HL-60/S4 treated with retinoic acid at 250 ng/mL for 4 days and 3 days (cell line): Measurements from ENCODE around the gene RAD51B.

Source experiments
- in situ Hi-C: fragments of 300-500 bp; cut with MboI; formaldehyde crosslinking; loops from 2 replicates; pipeline ENCODE4 v1.7.0; 2022; ENCODE audit warnings: low sequenced_read_pairs

Gene RAD51B

DNA sequence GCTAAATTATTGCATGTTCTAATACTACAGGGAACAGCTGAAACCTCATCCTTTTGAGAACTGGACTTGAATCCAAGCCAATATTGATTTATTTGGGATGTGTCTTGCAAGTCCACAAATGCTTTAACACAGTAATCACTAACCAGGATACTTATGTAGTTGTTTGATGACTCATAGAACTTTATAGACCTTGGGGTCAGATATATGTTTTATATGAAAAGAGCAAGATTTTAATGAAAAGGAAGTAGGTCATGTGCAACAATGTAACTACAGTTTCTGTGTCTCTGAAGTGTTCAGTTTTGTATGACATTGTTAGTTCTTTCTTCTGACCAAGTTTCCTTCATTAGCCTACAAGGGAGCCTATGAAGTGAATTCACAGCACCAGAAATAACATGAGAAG, 621.2 kb downstream of the RAD51B start:
- in situ Hi-C loops = no loop called here

DNA sequence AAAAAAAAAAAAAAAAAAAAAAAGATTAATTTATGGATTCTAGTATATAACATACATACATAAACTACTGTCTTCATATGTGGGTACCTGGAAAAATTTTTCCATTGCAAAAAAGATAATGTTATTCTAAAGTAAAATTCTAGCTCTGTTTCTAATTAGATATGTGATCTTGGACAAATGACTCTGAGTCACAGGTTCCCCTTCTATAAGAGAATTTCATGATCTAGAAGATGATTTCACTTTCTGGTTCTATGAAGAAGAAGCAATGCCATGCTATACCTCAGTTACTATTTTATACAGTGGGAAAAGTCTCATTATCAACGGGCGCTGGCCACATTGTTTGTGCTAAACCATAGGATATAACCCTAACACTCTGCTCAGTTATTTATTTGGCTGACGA, 622.0 kb downstream of the RAD51B start:
- in situ Hi-C loops = no loop called here

GRCh38 chr14:68442828-68443629, 623.5 kb downstream of the RAD51B start:
- in situ Hi-C loops = no loop called here

- in situ Hi-C loops = no loop called here
These were observed 625.0 kb downstream of the RAD51B start for GRCh38 chr14:68444449-68445168.

GRCh38 chr14:68446243-68447040, 626.9 kb downstream of the RAD51B start:
- in situ Hi-C loops = no loop called here

- in situ Hi-C loops = no loop called here
These were observed 628.1 kb downstream of the RAD51B start for GRCh38 chr14:68447581-68448251.

- in situ Hi-C loops = no loop called here
These were observed 628.8 kb downstream of the RAD51B start for GRCh38 chr14:68448252-68448902.

- in situ Hi-C loops = no loop called here
These were observed 630.1 kb downstream of the RAD51B start for GRCh38 chr14:68449561-68450181.

DNA sequence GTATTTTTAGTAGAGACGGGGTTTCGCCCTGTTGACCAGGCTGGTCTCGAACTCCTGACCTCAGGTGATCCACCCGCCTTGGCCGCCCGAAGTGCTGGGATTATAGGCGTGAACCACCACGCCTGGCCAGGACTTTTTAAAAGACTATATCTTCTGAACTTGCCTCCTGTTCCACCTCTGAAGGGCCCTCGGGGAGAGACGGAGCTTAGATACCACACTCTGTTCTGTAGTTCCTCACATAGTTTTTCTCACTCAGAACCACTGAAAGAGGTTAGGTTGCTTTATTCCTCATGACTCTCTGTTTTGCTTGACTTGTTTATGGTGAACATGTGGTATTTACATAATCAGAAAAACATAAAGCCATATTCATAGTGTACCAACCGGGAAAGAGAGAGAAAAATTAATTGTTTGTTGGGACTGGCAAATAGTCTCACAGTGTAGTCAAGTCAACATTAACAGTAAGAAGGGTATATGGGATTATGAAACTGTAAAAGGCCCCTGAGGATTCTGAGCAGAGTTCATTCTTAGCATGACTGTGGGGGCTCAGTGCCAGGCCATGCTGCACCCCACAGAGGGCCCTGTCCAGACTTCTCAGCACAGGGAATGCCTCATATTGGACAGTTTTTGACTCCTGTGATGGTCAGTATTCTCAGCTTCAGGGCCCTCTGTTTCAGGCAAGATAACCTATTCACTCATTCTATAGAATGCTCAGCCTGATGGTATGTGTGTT, 631.0 kb downstream of the RAD51B start:
- in situ Hi-C loops = no loop called here

GRCh38 chr14:68451696-68452373, 632.3 kb downstream of the RAD51B start:
- in situ Hi-C loops = no loop called here

GRCh38 chr14:68458253-68458652, 638.7 kb downstream of the RAD51B start:
- in situ Hi-C loops = no loop called here

DNA sequence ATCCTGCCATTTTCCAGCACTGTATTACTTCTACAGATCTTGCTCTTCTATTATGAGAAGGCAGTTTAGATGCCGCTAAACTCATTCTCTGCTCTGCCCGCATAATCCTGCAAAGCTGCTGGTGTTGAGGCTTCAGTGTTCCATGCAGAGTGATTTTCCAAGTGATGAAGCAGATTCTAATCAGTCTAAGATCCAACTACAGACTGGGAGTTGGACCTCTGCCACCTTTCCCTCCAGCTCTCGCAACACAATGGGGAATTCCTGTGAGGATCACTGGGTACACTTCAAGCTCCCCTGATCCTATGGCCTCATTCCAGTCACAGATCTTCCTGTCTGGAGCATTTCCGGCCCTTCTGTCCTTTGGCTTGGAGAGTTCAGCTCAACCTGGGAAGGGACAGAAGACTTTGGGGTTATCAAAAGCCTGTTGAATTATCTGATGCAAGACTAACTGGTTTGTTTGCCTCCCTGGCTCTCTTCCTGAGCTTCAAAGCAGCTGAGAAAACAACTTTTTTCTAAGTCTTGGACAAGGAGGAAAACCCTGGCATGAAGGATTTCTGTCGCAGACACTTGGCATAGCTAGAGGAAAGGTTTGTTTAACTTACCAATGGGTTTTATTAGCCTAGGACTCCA, 639.4 kb downstream of the RAD51B start:
- in situ Hi-C loops = no loop called here

GRCh38 chr14:68459480-68460136, 640.0 kb downstream of the RAD51B start:
- in situ Hi-C loops = no loop called here

GRCh38 chr14:68460541-68460940, 641.0 kb downstream of the RAD51B start:
- in situ Hi-C loops = no loop called here

DNA sequence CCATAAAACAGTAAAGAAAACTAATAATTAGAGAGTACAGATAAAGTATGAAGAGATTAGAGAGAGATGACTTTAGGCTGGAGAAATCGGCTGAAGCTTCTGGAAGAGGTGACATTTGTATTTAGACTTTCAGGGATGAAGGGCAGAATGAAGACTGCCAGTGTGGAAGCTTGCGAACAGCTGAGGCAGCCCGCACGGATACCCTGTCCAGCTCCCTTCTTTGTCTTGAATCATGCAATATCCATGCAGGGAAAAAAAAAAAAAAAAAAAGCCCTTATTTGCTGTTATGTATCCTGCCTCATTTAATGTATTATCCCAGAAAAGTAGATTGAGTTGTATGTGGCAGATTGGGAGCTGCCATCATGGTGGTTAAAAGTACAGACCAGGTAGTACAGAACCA, 641.5 kb downstream of the RAD51B start:
- in situ Hi-C loops = no loop called here

DNA sequence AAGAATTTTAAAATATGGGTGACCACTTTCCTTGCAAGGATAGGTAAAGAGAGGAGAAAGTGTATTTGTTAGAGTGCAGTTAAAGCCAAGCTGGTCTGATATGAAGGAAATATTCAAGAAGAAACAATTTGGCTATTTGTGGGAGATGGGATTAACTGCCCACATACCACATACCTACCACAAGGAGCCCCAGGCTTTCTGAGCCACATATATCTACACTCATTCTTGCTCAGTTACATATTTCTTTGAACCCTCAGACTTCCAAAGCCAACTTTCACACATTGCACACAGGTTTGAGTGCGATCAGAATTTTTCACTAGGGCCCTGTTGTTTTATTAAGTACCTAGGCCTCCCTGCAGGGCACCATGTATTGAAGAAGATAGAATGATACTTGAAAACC, 643.1 kb downstream of the RAD51B start:
- in situ Hi-C loops = no loop called here

DNA sequence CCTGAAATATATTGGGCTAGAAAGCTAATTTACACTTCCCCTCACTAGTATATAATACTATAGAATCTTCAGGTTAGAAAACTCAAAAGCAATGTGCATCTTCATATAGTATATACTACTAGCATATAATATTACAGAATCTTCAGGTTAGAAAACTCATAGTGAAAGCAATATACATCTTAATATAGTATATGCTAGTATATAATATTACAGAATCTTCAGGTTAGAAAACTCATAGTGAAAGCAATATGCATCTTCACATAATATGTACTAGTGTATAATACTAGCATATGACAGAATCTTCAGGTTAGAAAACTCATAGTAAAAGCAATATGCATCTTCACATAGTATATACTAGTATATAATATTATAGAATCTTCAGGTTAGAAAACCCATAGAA, 643.7 kb downstream of the RAD51B start:
- in situ Hi-C loops = no loop called here
